ENCODE measurements around the gene NTM. TPM values are rescaled to one million over a fixed set of nuclear protein-coding genes. Genes with fewer than 3 reads are reported as not detected.

NTM gene
- total and polyA plus RNA-seq, 2 of the 8 experiments (the other 6 are each of a cell fraction or from before 2014, with no cell fraction given): 13.4 to 20.0 TPM

DNA sequence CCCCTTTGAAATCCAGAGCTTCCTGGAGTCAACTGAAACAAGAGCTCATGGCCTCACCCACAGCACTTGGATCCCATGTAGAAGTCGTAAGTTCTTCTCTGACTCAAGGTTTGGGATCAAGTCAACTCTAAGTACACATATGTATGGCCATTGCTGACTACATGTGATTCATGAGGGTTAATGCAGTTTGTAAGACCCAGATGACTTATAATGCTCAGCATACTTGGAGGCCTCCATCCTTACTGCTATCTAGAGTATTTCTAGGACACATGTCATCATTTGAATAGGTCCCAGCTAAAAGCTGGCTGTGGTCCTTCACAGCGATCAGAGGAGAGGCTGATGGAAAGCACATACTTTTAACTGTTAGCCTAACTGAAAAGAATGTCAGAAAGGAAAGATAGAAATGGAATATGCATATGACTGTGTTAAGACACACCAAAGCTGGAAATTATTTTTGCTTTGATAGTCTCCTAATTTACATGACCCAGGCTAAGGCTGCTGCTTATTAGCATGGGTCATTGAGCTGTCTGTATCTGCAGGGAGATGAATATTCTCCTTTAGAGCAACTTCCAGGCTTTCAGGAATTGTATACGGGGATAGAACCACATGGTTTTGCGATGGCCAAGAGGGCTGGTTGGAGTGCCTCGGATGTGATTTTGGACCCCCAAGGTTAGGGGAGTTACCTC lies 76.3 kb downstream of the NTM start (continued):
- TF ChIP-seq, protein P1, sequence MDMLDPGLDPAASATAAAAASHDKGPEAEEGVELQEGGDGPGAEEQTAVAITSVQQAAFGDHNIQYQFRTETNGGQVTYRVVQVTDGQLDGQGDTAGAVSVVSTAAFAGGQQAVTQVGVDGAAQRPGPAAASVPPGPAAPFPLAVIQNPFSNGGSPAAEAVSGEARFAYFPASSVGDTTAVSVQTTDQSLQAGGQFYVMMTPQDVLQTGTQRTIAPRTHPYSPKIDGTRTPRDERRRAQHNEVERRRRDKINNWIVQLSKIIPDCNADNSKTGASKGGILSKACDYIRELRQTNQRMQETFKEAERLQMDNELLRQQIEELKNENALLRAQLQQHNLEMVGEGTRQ (IDR thresholded peaks at IDR 0.05; ENCODE audit: low read length): no peak
- TF ChIP-seq RBBP5 (IDR thresholded peaks at IDR 0.05; ENCODE audit: borderline replicate concordance, low read depth, low read length): no peak
- no peak for TF ChIP-seq TBP (IDR thresholded peaks at IDR 0.05; ENCODE audit: low read depth, low read length)
- no peak for TF ChIP-seq POLR2AphosphoS5 (IDR thresholded peaks at IDR 0.05; ENCODE audit: low read depth, low read length)
- TF ChIP-seq JUND (IDR thresholded peaks at IDR 0.05; ENCODE audit: low read length): no peak
